Right hindlimb (tissue), 1 donor: Measurements from ENCODE around the gene SKIL.
"Not testable (repeated sequence)": the region's sequence is repeated elsewhere in the genome, so short reads cannot be mapped to it uniquely, and the experiment has no call there.

Experiments used
- DNase-seq: peaks from one replicate; pipeline ENCODE4 v3.0.0-alpha.2; 2018

Gene SKIL

GRCh38 chr3:170357176-170358041 lies at the start of gene SKIL:
SKIL (plus strand) TSS chr3:170357715; CDS start chr3:170360332, 2,617 bp downstream.
- peak; percentile 96 for DNase-seq

GRCh38 chr3:170309046-170309445 lies 48.5 kb upstream of the SKIL start:
- no peak for DNase-seq

- DNase-seq = no peak
Observed at GRCh38 chr3:170317954-170318353, 39.6 kb upstream of the SKIL start.

GRCh38 chr3:170320461-170321121 lies 36.9 kb upstream of the SKIL start:
- no peak for DNase-seq

- DNase-seq = no peak
Observed at GRCh38 chr3:170321321-170322034, 36.0 kb upstream of the SKIL start.

- no peak for DNase-seq
Observed at GRCh38 chr3:170322566-170323269, 34.8 kb upstream of the SKIL start.

- DNase-seq = no peak
Observed at GRCh38 chr3:170323331-170323730, 34.2 kb upstream of the SKIL start.

- no peak for DNase-seq
Observed at GRCh38 chr3:170324962-170325361, 32.6 kb upstream of the SKIL start.

- no peak for DNase-seq
Observed at GRCh38 chr3:170327040-170327808, 30.3 kb upstream of the SKIL start.

GRCh38 chr3:170327868-170328548 lies 29.5 kb upstream of the SKIL start:
- DNase-seq = not testable (repeated sequence)

- no peak for DNase-seq
Observed at GRCh38 chr3:170330366-170330765, 27.1 kb upstream of the SKIL start.

- DNase-seq = no peak
Observed at GRCh38 chr3:170331143-170331542, 26.4 kb upstream of the SKIL start.

GRCh38 chr3:170337420-170337819 lies 20.1 kb upstream of the SKIL start:
- DNase-seq = no peak

GRCh38 chr3:170338690-170339340 lies 18.7 kb upstream of the SKIL start:
- DNase-seq = no peak

GRCh38 chr3:170342273-170342672 lies 15.2 kb upstream of the SKIL start:
- DNase-seq = not testable (repeated sequence)

GRCh38 chr3:170343859-170344258 lies 13.7 kb upstream of the SKIL start:
- DNase-seq = not testable (repeated sequence)

- DNase-seq = no peak
Observed at GRCh38 chr3:170344971-170345370, 12.5 kb upstream of the SKIL start.

- DNase-seq = no peak
Observed at GRCh38 chr3:170346481-170347392, 10.8 kb upstream of the SKIL start.

GRCh38 chr3:170350515-170351413 lies 6.8 kb upstream of the SKIL start:
- DNase-seq = no peak
